K562 (cell line): ENCODE data around the gene ZMYND19. TPM values are rescaled to one million over a fixed set of nuclear protein-coding genes. Genes with fewer than 3 reads are reported as not detected.

Experiments
- CTCF ChIP-seq, 3 experiments: IDR thresholded peaks in 2 of 3; conservative IDR thresholded peaks in 1 of 3; 2 replicates each; pipeline ENCODE4 v1.5.1; 2011 to 2012; ENCODE audit warnings: low read length in 3 of 3, mild to moderate bottlenecking in 3 of 3, control low read depth in 2 of 3, improper control_type of control experiment in 1 of 3, inconsistent platforms in 1 of 3, low read depth in 1 of 3, mixed read lengths in 1 of 3, moderate library complexity in 1 of 3; ENCODE audit not compliant: insufficient read depth in 2 of 3
- DACH1 ChIP-seq: fragments of 450-650 bp; IDR thresholded peaks from 2 replicates; pipeline ENCODE4 v1.6.1; 2018; ENCODE audit not compliant: partially characterized antibody
- DMBX1 ChIP-seq: fragments of 250-450 bp; sonication (Bioruptor Pico); IDR thresholded peaks from 2 replicates; pipeline ENCODE4 v1.8.0; 2022; ENCODE audit warnings: inconsistent platforms, mild to moderate bottlenecking, moderate library complexity, borderline replicate concordance
- FOXA1 ChIP-seq: fragments of 450-650 bp; IDR thresholded peaks from 2 replicates; pipeline ENCODE4 v1.6.1; 2016; ENCODE audit warnings: mild to moderate bottlenecking, borderline replicate concordance
- FOXM1 ChIP-seq, 2 experiments: fragments of 450-650 bp in 1 of 2; sonication (generic) in 1 of 2; formaldehyde crosslinking in 1 of 2; IDR thresholded peaks; 2 replicates each; pipeline versions ENCODE4 v1.6.1 to v1.9.0; 2017 to 2022; ENCODE audit warnings: low read depth in 2 of 2, mild to moderate bottlenecking in 2 of 2, missing genetic modification reagents in 1 of 2, moderate library complexity in 1 of 2
- HNRNPK ChIP-seq: fragments of 200-400 bp; formaldehyde crosslinking; IDR thresholded peaks from one replicate; pipeline ENCODE4 v1.6.1; 2018; ENCODE audit warnings: mild to moderate bottlenecking, low read depth, low read length; ENCODE audit not compliant: poor library complexity, severe bottlenecking
- NR1H2 ChIP-seq: sonication (generic); formaldehyde crosslinking; IDR thresholded peaks from 2 replicates; pipeline ENCODE4 v1.4.0; 2020; ENCODE audit warnings: mild to moderate bottlenecking, missing genetic modification reagents
- RBFOX2 ChIP-seq: fragments of 200-400 bp; formaldehyde crosslinking; IDR thresholded peaks from 2 replicates; pipeline ENCODE4 v1.6.1; 2017; ENCODE audit warnings: low read depth, mild to moderate bottlenecking, low read length, moderate library complexity
- RFX7 ChIP-seq: fragments of 250-450 bp; sonication (Bioruptor Pico); IDR thresholded peaks from 2 replicates; pipeline ENCODE4 v1.5.1; 2021; ENCODE audit warnings: mild to moderate bottlenecking
- TSC22D4 ChIP-seq: fragments of 450-650 bp; IDR thresholded peaks from 2 replicates; pipeline ENCODE4 v1.6.1; 2016; ENCODE audit warnings: missing genetic modification characterization, missing biosample characterization, control low read depth
- ZFX ChIP-seq: sonication (generic); formaldehyde crosslinking; IDR thresholded peaks from 2 replicates; pipeline ENCODE4 v1.8.0; 2022; ENCODE audit warnings: mild to moderate bottlenecking, missing genetic modification reagents, moderate library complexity
- ZNF23 ChIP-seq: fragments of 250-450 bp; sonication (Bioruptor Pico); IDR thresholded peaks from 2 replicates; pipeline ENCODE4 v1.4.0; 2020; ENCODE audit warnings: mild to moderate bottlenecking
- ZNF274 ChIP-seq: IDR thresholded peaks from 2 replicates; pipeline ENCODE4 v1.6.1; 2011; ENCODE audit warnings: low read depth, mild to moderate bottlenecking, low read length, moderate library complexity, borderline replicate concordance
- polyA plus RNA-seq, 8 experiments: library from polyadenylated mRNA; depleted of rRNA in 4 of 8; stranded (reverse) in 5 of 8; unstranded in 3 of 8; fragments of >200 nt; fragmentation: Nextera tagmentation in 2 of 8; fragmentation: Illumina TruSeq in 1 of 8; extraction: Ambion mirVana in 2 of 8; extraction: Trizol in 1 of 8; gene quantifications; 2 replicates each; pipeline versions ENCODE4 v1.2.1 to v1.2.3, GENCODE V29; 2011 to 2014; ENCODE audit warnings: inconsistent platforms in 1 of 8, missing spikeins in 1 of 8
- total RNA-seq, 7 experiments: library from RNA; depleted of rRNA in 6 of 7; stranded (reverse); fragments of >200 nt in 6 of 7; fragmentation: Illumina TruSeq in 2 of 7; extraction: Trizol in 2 of 7; gene quantifications; 2 replicates each; pipeline versions ENCODE4 v1.2.1 to v1.2.3, GENCODE V29; 2011 to 2021; ENCODE audit warnings: low replicate concordance in 1 of 7
- TF ChIP-seq, protein P1 (sequence below): fragments of 250-450 bp; sonication (Bioruptor Pico); IDR thresholded peaks from 2 replicates; pipeline ENCODE4 v1.5.0; 2022; ENCODE audit warnings: mild to moderate bottlenecking
- TF ChIP-seq, protein P2 (sequence below), 2 experiments: IDR thresholded peaks; 2 replicates each; pipeline ENCODE4 v1.6.1; 2011; ENCODE audit warnings: borderline replicate concordance in 1 of 2, control low read depth in 1 of 2, low read depth in 1 of 2, low read length in 1 of 2, mild to moderate bottlenecking in 1 of 2, mixed read lengths in 1 of 2, moderate library complexity in 1 of 2; ENCODE audit not compliant: insufficient read depth in 1 of 2, insufficient read length in 1 of 2, poor library complexity in 1 of 2, severe bottlenecking in 1 of 2; ENCODE audit errors: extremely low read depth in 1 of 2
- TF ChIP-seq, protein P3 (sequence below): fragments of 450-650 bp; IDR thresholded peaks from 2 replicates; pipeline ENCODE4 v1.6.1; 2016; ENCODE audit warnings: mild to moderate bottlenecking
- TF ChIP-seq, protein P4 (sequence below): fragments of 250-450 bp; sonication (Bioruptor Pico); IDR thresholded peaks from 2 replicates; pipeline ENCODE4 v1.8.0; 2021; ENCODE audit warnings: moderate library complexity, mild to moderate bottlenecking, inconsistent platforms

Gene ZMYND19
- total and polyA plus RNA-seq, 9 of the 15 experiments (the other 6 are each of a cell fraction or from before 2014, with no cell fraction given) = 1.0 to 86.7 (median 44.0) TPM

- TF ChIP-seq DMBX1 (CRISPR knock-in tag) (0 out of 2 replicates have a peak, but pooled peaks have one; percentile 39), FOXM1 (IDR thresholded peaks at IDR 0.05; ENCODE audit: low read depth) (no peak), FOXM1 (CRISPR knock-in tag; IDR thresholded peaks at IDR 0.05; ENCODE audit: low read depth) (no peak), RBFOX2 (no peak), CTCF (IDR thresholded peaks at IDR 0.05 in 2 of 3, conservative IDR thresholded peaks at IDR 0.05 in 1 of 3; ENCODE audit: insufficient read depth in 2 of 3, low read depth in 1 of 3, low read length in 3 of 3) (0 out of 6 replicates have a peak, but pooled peaks of 1 of the 3 experiments have one; percentile 3), ZNF23 (CRISPR knock-in tag) (no peak), TSC22D4 (tag) (no peak), ZNF274 (no peak), ZFX (CRISPR knock-in tag) (peak; percentile 0; the same call in 1 of the 2 replicates), RFX7 (CRISPR knock-in tag) (no peak), NR1H2 (CRISPR knock-in tag) (no peak), FOXA1 (no peak), DACH1 (no peak), HNRNPK (no peak)
- TF ChIP-seq, protein P1, sequence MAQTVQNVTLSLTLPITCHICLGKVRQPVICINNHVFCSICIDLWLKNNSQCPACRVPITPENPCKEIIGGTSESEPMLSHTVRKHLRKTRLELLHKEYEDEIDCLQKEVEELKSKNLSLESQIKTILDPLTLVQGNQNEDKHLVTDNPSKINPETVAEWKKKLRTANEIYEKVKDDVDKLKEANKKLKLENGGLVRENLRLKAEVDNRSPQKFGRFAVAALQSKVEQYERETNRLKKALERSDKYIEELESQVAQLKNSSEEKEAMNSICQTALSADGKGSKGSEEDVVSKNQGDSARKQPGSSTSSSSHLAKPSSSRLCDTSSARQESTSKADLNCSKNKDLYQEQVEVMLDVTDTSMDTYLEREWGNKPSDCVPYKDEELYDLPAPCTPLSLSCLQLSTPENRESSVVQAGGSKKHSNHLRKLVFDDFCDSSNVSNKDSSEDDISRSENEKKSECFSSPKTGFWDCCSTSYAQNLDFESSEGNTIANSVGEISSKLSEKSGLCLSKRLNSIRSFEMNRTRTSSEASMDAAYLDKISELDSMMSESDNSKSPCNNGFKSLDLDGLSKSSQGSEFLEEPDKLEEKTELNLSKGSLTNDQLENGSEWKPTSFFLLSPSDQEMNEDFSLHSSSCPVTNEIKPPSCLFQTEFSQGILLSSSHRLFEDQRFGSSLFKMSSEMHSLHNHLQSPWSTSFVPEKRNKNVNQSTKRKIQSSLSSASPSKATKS (CRISPR knock-in tag) = no peak
- TF ChIP-seq, protein P2, sequence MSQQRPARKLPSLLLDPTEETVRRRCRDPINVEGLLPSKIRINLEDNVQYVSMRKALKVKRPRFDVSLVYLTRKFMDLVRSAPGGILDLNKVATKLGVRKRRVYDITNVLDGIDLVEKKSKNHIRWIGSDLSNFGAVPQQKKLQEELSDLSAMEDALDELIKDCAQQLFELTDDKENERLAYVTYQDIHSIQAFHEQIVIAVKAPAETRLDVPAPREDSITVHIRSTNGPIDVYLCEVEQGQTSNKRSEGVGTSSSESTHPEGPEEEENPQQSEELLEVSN (IDR thresholded peaks at IDR 0.05; ENCODE audit: borderline replicate concordance in 1 of 2, extremely low read depth in 1 of 2, insufficient read depth in 1 of 2, insufficient read length in 1 of 2, low read depth in 1 of 2, low read length in 1 of 2, poor library complexity in 1 of 2, severe bottlenecking in 1 of 2) = no peak
- TF ChIP-seq, protein P3, sequence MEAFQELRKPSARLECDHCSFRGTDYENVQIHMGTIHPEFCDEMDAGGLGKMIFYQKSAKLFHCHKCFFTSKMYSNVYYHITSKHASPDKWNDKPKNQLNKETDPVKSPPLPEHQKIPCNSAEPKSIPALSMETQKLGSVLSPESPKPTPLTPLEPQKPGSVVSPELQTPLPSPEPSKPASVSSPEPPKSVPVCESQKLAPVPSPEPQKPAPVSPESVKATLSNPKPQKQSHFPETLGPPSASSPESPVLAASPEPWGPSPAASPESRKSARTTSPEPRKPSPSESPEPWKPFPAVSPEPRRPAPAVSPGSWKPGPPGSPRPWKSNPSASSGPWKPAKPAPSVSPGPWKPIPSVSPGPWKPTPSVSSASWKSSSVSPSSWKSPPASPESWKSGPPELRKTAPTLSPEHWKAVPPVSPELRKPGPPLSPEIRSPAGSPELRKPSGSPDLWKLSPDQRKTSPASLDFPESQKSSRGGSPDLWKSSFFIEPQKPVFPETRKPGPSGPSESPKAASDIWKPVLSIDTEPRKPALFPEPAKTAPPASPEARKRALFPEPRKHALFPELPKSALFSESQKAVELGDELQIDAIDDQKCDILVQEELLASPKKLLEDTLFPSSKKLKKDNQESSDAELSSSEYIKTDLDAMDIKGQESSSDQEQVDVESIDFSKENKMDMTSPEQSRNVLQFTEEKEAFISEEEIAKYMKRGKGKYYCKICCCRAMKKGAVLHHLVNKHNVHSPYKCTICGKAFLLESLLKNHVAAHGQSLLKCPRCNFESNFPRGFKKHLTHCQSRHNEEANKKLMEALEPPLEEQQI = no peak
- TF ChIP-seq, protein P4, sequence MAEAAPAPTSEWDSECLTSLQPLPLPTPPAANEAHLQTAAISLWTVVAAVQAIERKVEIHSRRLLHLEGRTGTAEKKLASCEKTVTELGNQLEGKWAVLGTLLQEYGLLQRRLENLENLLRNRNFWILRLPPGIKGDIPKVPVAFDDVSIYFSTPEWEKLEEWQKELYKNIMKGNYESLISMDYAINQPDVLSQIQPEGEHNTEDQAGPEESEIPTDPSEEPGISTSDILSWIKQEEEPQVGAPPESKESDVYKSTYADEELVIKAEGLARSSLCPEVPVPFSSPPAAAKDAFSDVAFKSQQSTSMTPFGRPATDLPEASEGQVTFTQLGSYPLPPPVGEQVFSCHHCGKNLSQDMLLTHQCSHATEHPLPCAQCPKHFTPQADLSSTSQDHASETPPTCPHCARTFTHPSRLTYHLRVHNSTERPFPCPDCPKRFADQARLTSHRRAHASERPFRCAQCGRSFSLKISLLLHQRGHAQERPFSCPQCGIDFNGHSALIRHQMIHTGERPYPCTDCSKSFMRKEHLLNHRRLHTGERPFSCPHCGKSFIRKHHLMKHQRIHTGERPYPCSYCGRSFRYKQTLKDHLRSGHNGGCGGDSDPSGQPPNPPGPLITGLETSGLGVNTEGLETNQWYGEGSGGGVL (CRISPR knock-in tag) = no peak
Measured at GRCh38 chr9:137535120-137535428, 55.2 kb downstream of the ZMYND19 start (continued).
